GM19193 (cell line): ENCODE data around the gene PRKCA.

Experiments
- POLR2A ChIP-seq: IDR thresholded peaks from 4 replicates; pipeline ENCODE4 v1.6.1; 2011; ENCODE audit not compliant: insufficient read depth, insufficient read length; ENCODE audit errors: extremely low read depth

The PRKCA gene

GRCh38 chr17:66338937-66339336 is 36.5 kb downstream of the PRKCA start:
- TF ChIP-seq POLR2A, result no peak

- no peak for TF ChIP-seq POLR2A
Measured at GRCh38 chr17:66339561-66339960, 37.1 kb downstream of the PRKCA start.

- no peak for TF ChIP-seq POLR2A
Measured at GRCh38 chr17:66340720-66341119, 38.3 kb downstream of the PRKCA start.

GRCh38 chr17:66341462-66341861 is 39.0 kb downstream of the PRKCA start:
- TF ChIP-seq POLR2A, result no peak

- TF ChIP-seq POLR2A, result no peak
Measured at GRCh38 chr17:66343531-66344078, 41.2 kb downstream of the PRKCA start.

- no peak for TF ChIP-seq POLR2A
Measured at GRCh38 chr17:66344473-66344872, 42.1 kb downstream of the PRKCA start.

GRCh38 chr17:66345264-66345663 is 42.9 kb downstream of the PRKCA start:
- no peak for TF ChIP-seq POLR2A

GRCh38 chr17:66347661-66348514 is 45.5 kb downstream of the PRKCA start:
- no peak for TF ChIP-seq POLR2A

GRCh38 chr17:66348584-66349165 is 46.3 kb downstream of the PRKCA start:
- TF ChIP-seq POLR2A, result no peak

- no peak for TF ChIP-seq POLR2A
Measured at GRCh38 chr17:66349521-66350254, 47.3 kb downstream of the PRKCA start.

GRCh38 chr17:66351033-66351432 is 48.6 kb downstream of the PRKCA start:
- no peak for TF ChIP-seq POLR2A

- TF ChIP-seq POLR2A, result no peak
Measured at GRCh38 chr17:66351701-66352100, 49.3 kb downstream of the PRKCA start.

- no peak for TF ChIP-seq POLR2A
Measured at GRCh38 chr17:66353937-66354401, 51.6 kb downstream of the PRKCA start.

GRCh38 chr17:66354472-66354871 is 52.1 kb downstream of the PRKCA start:
- TF ChIP-seq POLR2A, result no peak

- no peak for TF ChIP-seq POLR2A
Measured at GRCh38 chr17:66354981-66355380, 52.6 kb downstream of the PRKCA start.
